H9 (cell line): Measurements from ENCODE around the gene ZG16. TPM values are rescaled to one million over a fixed set of nuclear protein-coding genes. Genes with fewer than 3 reads are reported as not detected.

Source experiments
- DNase-seq: peaks from one replicate; pipeline ENCODE4 v3.0.0-alpha.2; 2017
- H2AFZ ChIP-seq: one replicate; pipeline ENCODE4 v1.6.1; 2013; ENCODE audit warnings: mild to moderate bottlenecking, low read length, control low read depth, moderate library complexity
- H2AK5ac ChIP-seq: 2 replicates; pipeline ENCODE4 v1.6.1; 2013; ENCODE audit warnings: low read length, control low read depth, mixed read lengths; ENCODE audit not compliant: insufficient read length
- H2BK120ac ChIP-seq: one replicate; pipeline ENCODE4 v1.6.1; 2013; ENCODE audit warnings: low read depth, mild to moderate bottlenecking, low read length, control low read depth, inconsistent platforms; ENCODE audit not compliant: poor library complexity, severe bottlenecking
- H2BK12ac ChIP-seq: 2 replicates; pipeline ENCODE4 v1.6.1; 2013; ENCODE audit warnings: low read length, control low read depth, mixed read lengths, low read depth; ENCODE audit not compliant: insufficient read length
- H2BK15ac ChIP-seq: 2 replicates; pipeline ENCODE4 v1.6.1; 2013; ENCODE audit warnings: low read depth, low read length, control low read depth
- H2BK20ac ChIP-seq: one replicate; pipeline ENCODE4 v1.6.1; 2013; ENCODE audit warnings: low read depth, mild to moderate bottlenecking, low read length, control low read depth, inconsistent platforms; ENCODE audit not compliant: poor library complexity, severe bottlenecking
- H2BK5ac ChIP-seq: 2 replicates; pipeline ENCODE4 v1.6.1; 2013; ENCODE audit warnings: low read length, control low read depth, mixed read lengths; ENCODE audit not compliant: insufficient read length
- H3K14ac ChIP-seq: 2 replicates; pipeline ENCODE4 v1.6.1; 2013; ENCODE audit warnings: low read length, control low read depth; ENCODE audit not compliant: insufficient read depth
- H3K18ac ChIP-seq: 2 replicates; pipeline ENCODE4 v1.6.1; 2013; ENCODE audit warnings: low read depth, mild to moderate bottlenecking, mixed read lengths, low read length, control low read depth; ENCODE audit not compliant: insufficient read length
- H3K23ac ChIP-seq: 2 replicates; pipeline ENCODE4 v1.6.1; 2013; ENCODE audit warnings: low read length, control low read depth, mixed read lengths, low read depth; ENCODE audit not compliant: insufficient read length
- H3K23me2 ChIP-seq: 2 replicates; pipeline ENCODE4 v1.6.1; 2013; ENCODE audit warnings: low read depth, mild to moderate bottlenecking, mixed read lengths, low read length, control low read depth; ENCODE audit not compliant: insufficient read length, poor library complexity, severe bottlenecking
- H3K27ac ChIP-seq: 2 replicates; pipeline ENCODE4 v1.5.1; 2013; ENCODE audit warnings: low read length, control low read depth, mixed read lengths, low read depth; ENCODE audit not compliant: insufficient read length
- H3K27me3 ChIP-seq: 2 replicates; pipeline ENCODE4 v1.6.1; 2013; ENCODE audit warnings: low read length, control low read depth, inconsistent platforms; ENCODE audit not compliant: insufficient read depth
- H3K4ac ChIP-seq: 2 replicates; pipeline ENCODE4 v1.6.1; 2013; ENCODE audit warnings: low read depth, mild to moderate bottlenecking, control low read depth, inconsistent platforms, low read length, moderate library complexity
- H3K4me1 ChIP-seq: 2 replicates; pipeline ENCODE4 v1.6.1; 2013; ENCODE audit warnings: low read length, control low read depth, inconsistent platforms; ENCODE audit not compliant: insufficient read depth
- H3K4me2 ChIP-seq: 2 replicates; pipeline ENCODE4 v1.6.1; 2013; ENCODE audit warnings: low read length, control low read depth, mixed read lengths; ENCODE audit not compliant: insufficient read length, insufficient read depth
- H3K56ac ChIP-seq: 2 replicates; pipeline ENCODE4 v1.6.1; 2013; ENCODE audit warnings: low read depth, mild to moderate bottlenecking, mixed read lengths, low read length, control low read depth; ENCODE audit not compliant: insufficient read length
- H3K79me1 ChIP-seq: 2 replicates; pipeline ENCODE4 v1.6.1; 2013; ENCODE audit warnings: low read depth, mild to moderate bottlenecking, moderate library complexity, low read length, control low read depth, inconsistent platforms; ENCODE audit not compliant: insufficient read depth, poor library complexity, severe bottlenecking
- H3K79me2 ChIP-seq: 2 replicates; pipeline ENCODE4 v1.6.1; 2013; ENCODE audit warnings: low read length, control low read depth, inconsistent platforms; ENCODE audit not compliant: insufficient read depth
- H3K9ac ChIP-seq: 2 replicates; pipeline ENCODE4 v1.6.1; 2013; ENCODE audit warnings: low read length, control low read depth, mixed read lengths; ENCODE audit not compliant: insufficient read length; ENCODE audit errors: extremely low read depth
- H3K9me3 ChIP-seq: one replicate; pipeline ENCODE4 v1.6.1; 2013; ENCODE audit warnings: low read depth, low read length, inconsistent platforms; ENCODE audit not compliant: control insufficient read depth
- H3T11ph ChIP-seq: one replicate; pipeline ENCODE4 v1.6.1; 2013; ENCODE audit warnings: mild to moderate bottlenecking, low read length, control low read depth, inconsistent platforms
- H4K20me1 ChIP-seq: one replicate; pipeline ENCODE4 v1.6.1; 2013; ENCODE audit not compliant: control insufficient read depth, insufficient read length, insufficient read depth
- H4K5ac ChIP-seq: 2 replicates; pipeline ENCODE4 v1.6.1; 2013; ENCODE audit warnings: low read depth, mild to moderate bottlenecking, mixed read lengths, low read length, control low read depth; ENCODE audit not compliant: insufficient read length
- H4K8ac ChIP-seq: replicated peaks from 2 replicates; pipeline ENCODE4 v1.6.1; 2013; ENCODE audit warnings: low read length, control low read depth, mixed read lengths, low read depth; ENCODE audit not compliant: insufficient read length
- H4K91ac ChIP-seq: 2 replicates; pipeline ENCODE4 v1.6.1; 2013; ENCODE audit warnings: low read depth, mild to moderate bottlenecking, moderate library complexity, mixed read lengths, low read length, control low read depth; ENCODE audit not compliant: insufficient read length
- H3K27ac Mint-ChIP-seq, 3 experiments: 2 replicates in 2 of 3; 3 replicates in 1 of 3; pipeline ENCODE4 v1.8.0; 2020 to 2021; ENCODE audit warnings: mixed read lengths in 3 of 3, mild to moderate bottlenecking in 1 of 3, moderate library complexity in 1 of 3
- H3K27me3 Mint-ChIP-seq: 2 replicates; pipeline ENCODE4 v1.8.0; 2021; ENCODE audit warnings: low read depth, mild to moderate bottlenecking, moderate library complexity, mixed read lengths
- H3K36me3 Mint-ChIP-seq, 3 experiments: 2 replicates in 2 of 3; 3 replicates in 1 of 3; pipeline ENCODE4 v1.8.0; 2020 to 2021; ENCODE audit warnings: low read depth in 3 of 3, mixed read lengths in 3 of 3; ENCODE audit not compliant: insufficient read depth in 1 of 3
- H3K4me1 Mint-ChIP-seq, 2 experiments: 2 replicates each; pipeline ENCODE4 v1.8.0; 2020; ENCODE audit warnings: mixed read lengths in 2 of 2
- H3K4me3 Mint-ChIP-seq, 2 experiments: 2 replicates in 1 of 2; 3 replicates in 1 of 2; pipeline ENCODE4 v1.8.0; 2020 to 2021; ENCODE audit warnings: mild to moderate bottlenecking in 2 of 2, mixed read lengths in 2 of 2, moderate library complexity in 1 of 2
- H3K9me3 Mint-ChIP-seq, 2 experiments: 2 replicates in 1 of 2; 3 replicates in 1 of 2; pipeline ENCODE4 v1.8.0; 2020; ENCODE audit warnings: mild to moderate bottlenecking in 2 of 2, mixed read lengths in 2 of 2, moderate library complexity in 1 of 2
- WGBS: extraction: QIAGEN DNeasy Blood & Tissue Kit; methylation state at CpG from one replicate; pipeline ENCODE4 v1.1.7; 2013; ENCODE audit warnings: missing lambda C conversion rate, low lambda C conversion rate, mixed read lengths; ENCODE audit not compliant: insufficient read length; ENCODE audit errors: extremely low coverage; 5-methylcytosine and 5-hydroxymethylcytosine counted together
- total RNA-seq: library from RNA; stranded (reverse); gene quantifications from 2 replicates; pipeline ENCODE4 v1.2.1, GENCODE V29; 2021
- TF ChIP-seq, protein P1 (sequence below): fragments of 200-600 bp; sonication (generic); conservative IDR thresholded peaks from 3 replicates; pipeline ENCODE4 v1.8.0; 2021; ENCODE audit warnings: antibody characterized with exemption, mild to moderate bottlenecking

The ZG16 gene
- total RNA-seq, 1 experiment from 2014 or later, result not detected

DNA sequence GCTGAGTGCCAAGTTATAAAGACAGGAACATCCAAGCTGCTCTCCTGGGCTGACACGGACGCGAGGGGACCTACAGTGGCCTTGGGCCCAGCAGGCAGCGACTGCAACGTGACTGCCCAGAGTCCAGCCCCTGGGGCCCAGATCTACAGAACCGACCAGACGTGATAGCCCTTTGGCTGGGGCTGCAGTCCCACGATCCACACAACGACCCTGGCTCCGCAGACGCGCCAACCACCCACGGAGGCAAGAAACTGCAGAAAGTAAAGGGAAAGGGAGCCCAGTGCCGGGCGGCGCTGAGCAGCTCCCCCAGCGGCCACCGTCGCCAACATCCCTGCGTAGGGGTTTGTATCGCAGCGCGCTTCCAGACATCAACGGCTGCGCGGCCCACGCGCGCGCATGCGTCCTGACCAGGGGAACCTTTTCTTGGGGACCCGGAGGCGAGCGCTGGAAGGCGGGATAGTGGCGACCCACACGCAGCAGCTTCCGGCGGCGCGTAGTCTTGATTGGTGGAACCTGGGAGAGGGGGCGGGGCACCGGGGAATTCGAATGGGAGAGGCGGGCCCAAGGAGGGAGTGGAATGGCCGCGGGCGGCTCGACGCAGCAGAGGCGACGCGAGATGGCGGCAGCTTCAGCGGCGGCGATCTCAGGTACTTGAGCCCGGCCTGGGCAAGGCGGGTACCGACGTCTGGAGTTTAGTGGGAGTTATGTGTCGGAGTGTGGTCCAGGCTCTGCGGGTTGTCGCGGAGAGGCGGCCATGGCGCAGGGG, 12.3 kb downstream of the ZG16 start, which contains the start of gene KIF22:
Gene KIF22 (plus strand): TSS at position 569 of the 766 bp plus-strand sequence. CDS start 9 bp downstream, at position 578.
- H4K20me1 ChIP-seq, result no peaks in the 10 kb centered on the region
- no CpG with 5 or more reads among the region's 67 CpGs for WGBS
- peak within 1 kb of the TSS; percentile 97 to 98 for H3K4me3 Mint-ChIP-seq
- H3K4me1 ChIP-seq, result no peaks in the 10 kb centered on the region; the same call in 1 of the 2 replicates
- no peak within 1 kb of the TSS for H2BK120ac ChIP-seq
- H4K91ac ChIP-seq, result no peak within 1 kb of the TSS
- H3K27me3 Mint-ChIP-seq, result peaks cover 8% of the 10 kb centered on the region
- H3K4me2 ChIP-seq, result peak within 1 kb of the TSS; percentile 71
- H2BK15ac ChIP-seq, result no peak within 1 kb of the TSS
- H3K9me3 Mint-ChIP-seq, result no peaks in the 10 kb centered on the region
- H2AFZ ChIP-seq, result no peak within 1 kb of the TSS
- TF ChIP-seq, protein P1, sequence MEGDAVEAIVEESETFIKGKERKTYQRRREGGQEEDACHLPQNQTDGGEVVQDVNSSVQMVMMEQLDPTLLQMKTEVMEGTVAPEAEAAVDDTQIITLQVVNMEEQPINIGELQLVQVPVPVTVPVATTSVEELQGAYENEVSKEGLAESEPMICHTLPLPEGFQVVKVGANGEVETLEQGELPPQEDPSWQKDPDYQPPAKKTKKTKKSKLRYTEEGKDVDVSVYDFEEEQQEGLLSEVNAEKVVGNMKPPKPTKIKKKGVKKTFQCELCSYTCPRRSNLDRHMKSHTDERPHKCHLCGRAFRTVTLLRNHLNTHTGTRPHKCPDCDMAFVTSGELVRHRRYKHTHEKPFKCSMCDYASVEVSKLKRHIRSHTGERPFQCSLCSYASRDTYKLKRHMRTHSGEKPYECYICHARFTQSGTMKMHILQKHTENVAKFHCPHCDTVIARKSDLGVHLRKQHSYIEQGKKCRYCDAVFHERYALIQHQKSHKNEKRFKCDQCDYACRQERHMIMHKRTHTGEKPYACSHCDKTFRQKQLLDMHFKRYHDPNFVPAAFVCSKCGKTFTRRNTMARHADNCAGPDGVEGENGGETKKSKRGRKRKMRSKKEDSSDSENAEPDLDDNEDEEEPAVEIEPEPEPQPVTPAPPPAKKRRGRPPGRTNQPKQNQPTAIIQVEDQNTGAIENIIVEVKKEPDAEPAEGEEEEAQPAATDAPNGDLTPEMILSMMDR, result peak; percentile 77
- H3K27ac ChIP-seq, result no peak within 1 kb of the TSS
- no peak within 1 kb of the TSS for H3K23ac ChIP-seq
- H3K18ac ChIP-seq, result peak within 1 kb of the TSS; percentile 80
- no peak within 1 kb of the TSS for H2BK20ac ChIP-seq
- H3K9me3 ChIP-seq, result no peaks in the 10 kb centered on the region
- no peak within 1 kb of the TSS for H4K8ac ChIP-seq
- no peak within 1 kb of the TSS for H3K4ac ChIP-seq
- H3K4me1 Mint-ChIP-seq, result peaks cover 25 to 29% of the 10 kb centered on the region in 2 experiments
- no peak within 1 kb of the TSS for H3T11ph ChIP-seq
- peak within 1 kb of the TSS; percentile 81 for H3K14ac ChIP-seq
- H3K27me3 ChIP-seq, result no peaks in the 10 kb centered on the region
- H4K5ac ChIP-seq, result peak within 1 kb of the TSS; percentile 30
- peaks cover 5% of the 10 kb centered on the region for H3K23me2 ChIP-seq
- H3K27ac Mint-ChIP-seq, result peak within 1 kb of the TSS; percentile 95 to 100 (median 96)
- H3K36me3 Mint-ChIP-seq, result peaks cover 14 to 33% (median 22%) of the 10 kb centered on the region in 3 experiments
- H2AK5ac ChIP-seq, result no peak within 1 kb of the TSS
- DNase-seq, result peak; percentile 99
- H2BK5ac ChIP-seq, result no peak within 1 kb of the TSS
- no peak within 1 kb of the TSS for H3K56ac ChIP-seq
- H3K9ac ChIP-seq, result peak within 1 kb of the TSS; percentile 73
- H2BK12ac ChIP-seq, result no peak within 1 kb of the TSS
- peaks cover 36% of the 10 kb centered on the region for H3K79me2 ChIP-seq
- peaks cover 7% of the 10 kb centered on the region for H3K79me1 ChIP-seq
